HG03342 (cell line): ENCODE data around the gene KRTCAP2.
"Not testable (repeated sequence)": the region's sequence is repeated elsewhere in the genome, so short reads cannot be mapped to it uniquely, and the experiment has no call there.

Source experiments
- ATAC-seq: cut with Tn5 transposase; IDR thresholded peaks from one replicate; pipeline ENCODE4 v1.9.1; 2021; ENCODE audit warnings: mild to moderate bottlenecking, moderate library complexity; ENCODE audit not compliant: unreplicated experiment

The KRTCAP2 gene

GRCh38 chr1:155172732-155173477 is at the start of gene KRTCAP2:
KRTCAP2 (minus strand) TSS chr1:155173304; CDS start chr1:155173224, 80 bp downstream.
- peak; percentile 67 for ATAC-seq

DNA sequence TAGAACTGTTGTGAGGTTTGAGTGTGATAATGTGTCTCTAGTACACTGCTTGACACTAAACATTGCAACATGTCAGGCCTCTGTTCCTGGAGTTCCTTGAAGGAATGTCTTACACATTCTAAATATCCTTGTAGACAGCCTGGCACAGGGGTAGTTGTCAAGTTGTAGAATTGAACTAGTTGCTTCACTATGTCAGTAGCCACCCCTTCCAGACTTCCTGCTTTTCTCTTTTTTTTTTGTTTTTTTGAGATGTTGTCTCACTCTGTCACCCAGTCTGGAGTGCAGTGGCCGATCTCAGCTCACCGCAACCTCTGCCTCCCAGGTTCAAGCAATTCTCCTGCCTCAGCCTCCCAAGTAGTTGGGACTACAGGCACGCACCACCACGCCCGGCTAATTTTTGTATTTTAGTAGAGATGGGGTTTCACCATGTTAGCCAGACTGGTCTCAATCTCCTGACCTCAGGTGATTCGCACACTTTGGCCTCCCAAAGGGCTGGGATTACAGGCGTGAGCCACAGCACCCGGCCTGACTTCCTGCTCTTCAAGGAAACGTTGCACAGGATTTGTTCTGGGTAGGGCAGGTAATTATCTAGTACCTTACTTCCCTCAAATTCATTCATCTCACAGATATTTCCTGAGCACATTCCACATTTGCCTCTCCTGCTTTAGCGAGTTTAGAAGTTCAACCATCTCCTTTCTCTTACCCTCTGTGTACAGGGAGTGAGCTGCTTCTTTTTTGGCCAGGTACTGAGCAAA is 47.3 kb upstream of the KRTCAP2 start:
- ATAC-seq = not testable (repeated sequence)

GRCh38 chr1:155219592-155220031 is 46.5 kb upstream of the KRTCAP2 start:
- ATAC-seq = no peak

- ATAC-seq = no peak
These were observed 45.9 kb upstream of the KRTCAP2 start for GRCh38 chr1:155218854-155219591.

DNA sequence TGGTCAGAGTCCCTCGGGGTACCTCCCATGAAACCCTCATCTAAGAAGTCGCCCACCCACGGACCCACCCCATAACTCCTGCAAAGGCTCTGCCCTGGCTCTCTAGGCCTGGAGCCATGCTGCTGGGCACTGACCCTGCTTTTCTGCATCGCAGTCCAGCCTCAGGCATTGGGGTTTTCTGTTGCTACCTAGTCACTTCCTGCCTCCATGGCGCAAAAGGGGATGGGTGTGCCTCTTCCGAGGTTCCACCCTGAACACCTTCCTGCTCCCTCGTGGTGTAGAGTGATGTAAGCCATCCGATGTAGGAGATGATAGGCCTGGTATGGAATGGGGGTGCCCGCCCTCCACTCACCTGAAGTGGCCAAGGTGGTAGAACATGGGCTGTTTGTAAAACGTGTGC is 41.6 kb upstream of the KRTCAP2 start:
- not testable (repeated sequence) for ATAC-seq

DNA sequence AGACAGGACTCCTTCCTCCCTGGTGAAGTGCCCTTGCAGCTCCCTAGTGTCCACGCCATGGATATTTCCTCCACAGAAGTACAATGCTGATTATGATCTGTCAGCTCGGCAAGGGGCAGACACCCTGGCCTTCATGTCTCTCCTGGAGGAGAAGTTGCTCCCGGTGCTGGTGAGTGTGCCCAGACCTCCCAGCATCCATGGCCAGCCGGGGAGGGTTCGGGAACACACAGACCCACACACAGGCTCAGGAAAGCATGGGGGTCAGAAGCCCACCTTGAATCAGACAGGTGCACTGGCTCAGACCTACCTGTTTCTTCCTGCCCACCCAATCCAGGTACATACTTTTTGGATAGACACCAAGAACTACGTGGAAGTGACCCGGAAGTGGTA is 38.9 kb upstream of the KRTCAP2 start:
- ATAC-seq = not testable (repeated sequence)

DNA sequence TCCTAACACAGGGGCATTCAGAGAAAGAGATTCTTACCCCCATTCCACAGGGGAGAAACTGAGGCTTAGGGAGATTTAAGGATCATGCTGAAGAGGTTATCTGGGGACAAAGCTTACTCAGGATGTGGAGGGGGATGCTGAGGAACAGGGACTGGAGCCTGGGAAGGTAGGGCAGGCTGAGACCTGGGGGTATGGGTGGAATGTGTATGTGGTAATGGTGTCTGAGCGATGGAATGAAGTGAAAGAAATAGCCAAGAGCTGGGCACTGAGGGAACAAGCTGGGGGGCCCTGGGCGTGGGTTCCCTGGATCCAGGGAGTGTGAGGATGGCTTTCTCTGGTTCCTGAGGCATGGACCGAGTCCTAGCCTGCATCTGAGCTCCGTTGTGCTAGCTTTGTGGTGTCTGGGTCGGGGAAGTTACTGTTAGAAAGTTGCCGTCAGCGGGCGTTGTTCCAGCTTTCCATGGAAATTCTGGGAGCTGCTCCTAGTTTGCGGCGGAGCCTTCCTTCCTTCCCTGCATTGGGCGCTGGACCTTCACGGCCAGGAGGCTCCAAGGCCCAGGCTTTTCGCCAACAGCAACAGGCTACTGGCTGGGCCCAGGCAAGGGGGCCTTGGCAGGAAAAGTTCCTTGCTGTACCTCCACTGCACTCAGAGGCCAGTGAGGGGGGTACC is 38.4 kb upstream of the KRTCAP2 start:
- not testable (repeated sequence) for ATAC-seq

GRCh38 chr1:155210314-155211104 is 37.4 kb upstream of the KRTCAP2 start:
- no peak for ATAC-seq

DNA sequence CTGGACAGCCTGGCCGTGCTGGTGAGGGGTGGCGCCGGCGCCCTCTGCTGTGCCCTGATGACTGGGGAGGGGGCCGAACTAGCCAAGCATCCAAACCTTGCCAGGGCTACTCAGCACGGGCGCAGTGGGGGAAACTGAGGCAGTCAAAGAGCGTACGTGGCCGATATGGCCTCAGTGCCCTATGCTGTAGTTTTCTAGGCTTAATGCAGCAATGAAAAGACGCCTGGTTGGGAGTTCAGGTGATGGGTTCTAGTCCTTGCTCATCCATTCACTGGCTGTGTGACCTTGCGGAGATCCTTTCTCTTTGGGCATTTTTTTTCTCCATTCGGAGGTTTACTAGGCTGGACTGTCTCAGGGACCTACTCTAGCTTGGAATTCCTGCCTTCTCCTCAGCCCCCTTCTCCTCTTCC is 36.2 kb upstream of the KRTCAP2 start:
- no peak for ATAC-seq

DNA sequence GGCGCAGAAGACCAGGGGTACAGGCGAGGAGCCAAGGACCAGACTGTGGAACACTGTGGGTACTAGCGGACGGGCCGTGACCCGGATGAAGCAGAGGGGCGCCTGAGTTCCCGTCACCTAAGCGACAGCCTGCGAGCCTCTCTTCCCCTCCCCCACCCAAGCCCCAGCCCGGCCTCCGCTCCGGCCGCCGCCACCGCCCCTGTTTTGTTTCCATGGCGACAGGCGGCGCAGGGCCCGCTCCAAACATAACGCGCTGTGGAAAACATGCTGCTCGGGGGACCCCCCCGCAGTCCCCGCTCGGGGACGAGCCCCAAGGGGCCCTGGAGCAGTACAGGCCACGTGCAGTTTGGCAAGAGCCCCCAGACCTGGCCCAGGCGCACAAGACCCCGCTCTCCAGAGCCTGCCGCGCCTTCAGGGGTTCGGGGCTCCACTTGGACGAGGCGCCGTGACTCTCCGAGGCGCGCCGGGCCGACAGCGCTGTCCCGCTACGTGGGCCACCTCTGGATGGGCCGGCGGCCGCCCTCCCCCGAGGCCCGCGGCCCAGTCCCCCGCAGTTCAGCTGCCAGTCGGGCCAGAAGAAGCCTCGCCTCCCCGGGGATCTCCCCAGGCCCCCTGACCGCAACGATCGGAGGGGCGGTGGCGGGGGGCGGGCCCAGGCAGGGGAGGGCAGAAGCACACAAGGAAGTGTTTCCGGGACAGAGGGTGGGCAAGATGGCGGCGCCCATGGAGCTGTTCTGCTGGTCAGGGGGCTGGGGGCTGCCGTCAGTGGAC is 35.6 kb upstream of the KRTCAP2 start, which contains the start of gene MTX1:
TSS of gene MTX1 (plus strand) at position 155 of the 771 bp plus-strand sequence. CDS start at position 265, 110 bp downstream.
- ATAC-seq = peak; percentile 59

DNA sequence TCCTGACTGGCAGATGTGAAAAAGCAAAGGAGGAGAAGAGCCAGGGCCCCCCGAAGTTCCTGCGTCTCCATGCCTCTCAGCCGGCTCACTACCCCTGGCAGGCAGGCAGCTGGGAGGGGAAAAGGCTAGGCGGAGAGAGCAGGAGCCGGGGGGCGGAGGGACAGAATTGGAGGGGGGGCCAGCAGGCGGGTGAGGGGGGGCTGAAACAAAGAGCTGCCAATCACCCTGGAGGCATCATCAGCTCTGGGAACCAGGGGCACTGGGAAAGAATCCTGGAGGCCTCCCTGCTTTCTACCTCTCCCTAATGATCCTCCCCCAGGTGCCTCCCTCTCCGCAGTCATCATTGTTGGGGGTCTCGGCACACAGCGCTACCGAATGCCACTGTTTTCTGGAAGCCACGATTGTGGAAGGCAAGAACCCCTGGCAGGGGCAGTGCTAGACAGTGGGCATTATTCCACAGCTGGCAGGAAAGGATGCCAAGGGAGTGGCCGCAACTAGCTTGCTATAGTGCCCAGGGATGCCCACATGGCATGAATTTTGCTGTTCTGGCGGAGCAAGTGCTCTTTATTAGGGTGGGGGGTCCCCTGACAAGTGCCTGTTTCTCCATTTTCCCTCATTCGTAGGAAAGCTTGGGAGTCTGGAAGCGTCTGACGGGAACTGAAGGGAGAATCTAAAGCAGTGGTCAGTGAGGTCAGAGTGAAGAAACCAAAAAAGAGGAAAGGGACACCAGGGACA is 34.9 kb upstream of the KRTCAP2 start, which contains the start of gene THBS3:
TSS of gene THBS3 (minus strand) at position 92 of the 735 bp plus-strand sequence. CDS start at position 71, 21 bp downstream.
- no peak for ATAC-seq

DNA sequence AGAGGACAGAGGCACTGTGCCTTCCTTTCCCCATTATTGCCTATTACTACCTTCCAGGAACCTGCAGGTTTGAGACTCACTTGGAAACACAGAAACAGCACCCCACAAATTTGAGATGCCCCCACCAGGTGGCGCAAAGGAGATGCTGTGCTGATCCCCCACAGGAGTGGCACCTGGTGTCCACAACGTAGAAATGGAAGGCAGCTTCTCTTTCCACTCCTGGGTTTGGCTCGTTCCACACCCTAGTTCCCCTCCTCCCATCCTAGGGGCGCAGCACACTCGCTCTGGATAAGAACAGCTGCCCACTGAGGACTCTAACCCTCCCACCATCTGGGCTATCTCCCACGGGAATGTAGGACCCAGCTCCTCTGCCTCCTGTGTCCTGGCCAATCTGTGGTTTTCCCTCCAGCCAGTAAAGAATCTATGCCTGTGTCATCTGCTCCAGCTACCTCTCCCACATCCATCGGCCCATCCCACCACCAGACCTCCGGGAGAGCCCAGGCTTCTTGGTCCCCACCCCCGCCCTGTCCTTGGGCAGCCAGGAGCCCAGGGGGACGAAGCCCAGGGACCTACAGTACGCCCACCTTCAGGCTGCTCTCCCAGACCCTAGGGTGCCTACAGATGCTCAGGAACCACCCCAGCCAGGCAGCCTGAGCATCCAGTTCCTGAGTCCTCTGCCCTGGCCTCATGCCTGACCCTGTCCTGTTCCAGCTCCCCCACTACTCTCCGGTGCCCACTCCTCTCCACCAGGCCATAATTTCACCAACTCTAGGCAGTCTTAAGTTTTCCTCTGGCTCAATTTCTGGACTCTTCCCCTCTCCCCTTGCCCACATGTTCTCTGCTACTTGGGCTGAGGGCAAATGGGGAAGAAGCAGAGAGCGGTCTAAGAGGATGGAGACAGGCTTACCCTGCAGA is 34.0 kb upstream of the KRTCAP2 start:
- ATAC-seq = no peak

DNA sequence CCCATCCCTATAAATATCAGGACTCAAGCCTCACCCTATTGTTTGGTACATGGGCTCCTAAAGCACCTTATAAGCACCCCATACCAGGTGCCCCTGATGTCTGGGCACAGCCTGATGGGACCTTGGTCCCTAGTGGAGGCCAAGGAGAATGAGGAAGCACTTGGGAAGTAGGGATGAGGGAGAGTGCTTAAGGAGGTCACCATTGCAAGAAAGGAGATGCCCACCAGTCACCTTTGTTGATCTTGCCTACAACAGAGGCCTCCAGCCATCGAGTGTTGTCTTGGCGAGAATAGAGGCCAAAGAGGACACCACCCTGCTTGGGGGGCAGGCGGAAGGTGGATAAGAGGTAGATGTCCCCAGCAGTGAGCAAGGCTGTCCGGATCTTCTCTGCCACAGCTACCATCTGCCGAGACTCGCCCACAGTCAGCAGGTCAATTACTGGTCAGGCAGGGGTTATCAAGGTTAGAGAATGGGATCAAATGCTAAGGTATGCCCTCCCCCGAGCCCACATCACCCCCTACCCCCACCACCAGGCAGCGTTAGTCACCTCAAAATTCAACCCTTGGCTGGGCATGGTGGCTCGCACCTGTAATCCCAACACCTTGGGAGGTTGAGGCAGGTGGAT is 33.0 kb upstream of the KRTCAP2 start:
- no peak for ATAC-seq

- ATAC-seq = no peak
These were observed 31.9 kb upstream of the KRTCAP2 start for GRCh38 chr1:155205035-155205434.

DNA sequence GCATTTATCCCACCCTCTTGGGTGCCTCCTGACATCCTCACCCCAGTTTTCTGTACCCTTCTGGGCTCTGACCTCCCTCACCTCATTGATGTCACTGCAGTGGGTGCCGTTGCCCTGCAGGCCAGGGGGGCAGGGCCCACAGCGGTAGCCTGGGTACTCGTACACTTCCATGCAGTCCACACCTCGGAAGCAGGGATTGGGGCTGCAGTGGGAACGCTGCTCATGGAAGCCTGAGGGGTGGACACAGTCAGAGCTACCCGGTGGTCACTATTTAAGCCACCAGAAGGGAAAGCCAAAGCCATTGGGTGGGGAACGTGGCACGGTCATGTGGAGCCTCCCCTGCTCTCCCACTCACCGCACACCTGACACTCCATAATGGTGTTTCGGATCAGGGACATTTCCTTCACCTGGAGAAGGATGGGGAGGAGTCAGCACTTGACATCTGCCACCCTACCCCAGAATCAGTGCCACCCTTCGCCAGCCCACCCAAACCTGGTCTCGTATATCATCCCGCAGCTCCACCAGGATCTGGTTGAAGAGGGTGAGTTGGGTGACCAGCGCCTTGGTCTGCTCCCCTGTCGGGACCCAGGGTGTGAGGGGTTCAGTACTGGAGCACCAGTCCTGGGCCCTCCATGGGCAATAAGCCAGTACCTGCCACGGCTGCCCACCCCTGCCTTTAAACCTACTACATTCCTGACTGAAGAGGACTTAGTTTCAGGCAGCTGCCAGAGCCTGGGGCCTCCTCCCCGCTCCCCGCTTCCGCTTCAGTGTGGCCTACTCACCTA is 29.8 kb upstream of the KRTCAP2 start:
- no peak for ATAC-seq

DNA sequence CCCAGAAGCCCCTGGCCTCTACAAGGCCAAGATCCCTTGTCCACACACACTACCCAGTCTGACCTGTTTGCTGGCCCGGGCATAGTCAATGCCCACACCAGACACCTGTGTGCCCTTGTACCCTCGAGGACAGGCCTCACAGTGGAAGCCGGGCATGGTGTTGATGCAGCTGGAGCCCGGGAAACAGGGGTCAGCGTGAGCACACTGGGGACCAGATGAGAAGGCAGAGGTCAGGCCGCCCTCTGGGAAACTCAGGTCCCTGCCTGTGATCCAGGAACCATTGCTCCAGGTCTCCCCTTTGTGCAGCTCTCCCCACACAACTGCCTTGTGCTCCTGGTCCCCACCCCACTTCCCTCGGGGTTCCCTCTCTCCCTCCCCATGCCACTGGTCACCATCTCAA is 29.1 kb upstream of the KRTCAP2 start:
- ATAC-seq = no peak
